GM19467 (cell line): ENCODE measurements around the gene PRKCH.

Source experiments
- ATAC-seq: cut with Tn5 transposase; IDR thresholded peaks from one replicate; pipeline ENCODE4 v1.9.1; 2021; ENCODE audit warnings: mild to moderate bottlenecking, moderate library complexity; ENCODE audit not compliant: unreplicated experiment

The PRKCH gene

GRCh38 chr14:61470261-61470960 is 149.0 kb downstream of the PRKCH start:
- no peak for ATAC-seq

- ATAC-seq, result no peak
These were observed 149.5 kb downstream of the PRKCH start for GRCh38 chr14:61470961-61471293.

- ATAC-seq, result no peak
These were observed 150.1 kb downstream of the PRKCH start for GRCh38 chr14:61471297-61472005.

GRCh38 chr14:61472011-61472672 is 150.8 kb downstream of the PRKCH start:
- no peak for ATAC-seq

GRCh38 chr14:61472801-61473376 is 151.5 kb downstream of the PRKCH start:
- ATAC-seq, result no peak

GRCh38 chr14:61474015-61474414 is 152.6 kb downstream of the PRKCH start:
- no peak for ATAC-seq

GRCh38 chr14:61474701-61475100 is 153.3 kb downstream of the PRKCH start:
- no peak for ATAC-seq

GRCh38 chr14:61475316-61475715 is 153.9 kb downstream of the PRKCH start:
- no peak for ATAC-seq

GRCh38 chr14:61476105-61476753 is 154.8 kb downstream of the PRKCH start:
- ATAC-seq, result no peak

- ATAC-seq, result no peak
These were observed 155.5 kb downstream of the PRKCH start for GRCh38 chr14:61476754-61477410.

- no peak for ATAC-seq
These were observed 156.5 kb downstream of the PRKCH start for GRCh38 chr14:61477712-61478462.

- peak; percentile 44 for ATAC-seq
These were observed 157.6 kb downstream of the PRKCH start for GRCh38 chr14:61478971-61479473.

GRCh38 chr14:61479746-61480502 is 158.5 kb downstream of the PRKCH start:
- ATAC-seq, result no peak

- ATAC-seq, result no peak
These were observed 159.4 kb downstream of the PRKCH start for GRCh38 chr14:61480704-61481285.

GRCh38 chr14:61481701-61482100 is 160.3 kb downstream of the PRKCH start:
- ATAC-seq, result no peak

GRCh38 chr14:61482348-61483206 is 161.2 kb downstream of the PRKCH start:
- ATAC-seq, result no peak

GRCh38 chr14:61483476-61483875 is 162.1 kb downstream of the PRKCH start:
- no peak for ATAC-seq

- ATAC-seq, result no peak
These were observed 162.7 kb downstream of the PRKCH start for GRCh38 chr14:61484031-61484430.
